H1 (cell line): ENCODE results near the gene KCNQ2.

Source experiments
- EZH2 ChIP-seq: fragments of 200-600 bp; sonication (generic); IDR thresholded peaks from 2 replicates; pipeline ENCODE4 v1.7.1; 2012; ENCODE audit warnings: low read depth, mild to moderate bottlenecking, moderate library complexity, low read length, inconsistent platforms; ENCODE audit not compliant: severe bottlenecking
- HDAC6 ChIP-seq: IDR thresholded peaks from one replicate; pipeline ENCODE4 v1.7.1; 2012; ENCODE audit warnings: low read depth, mild to moderate bottlenecking, inconsistent platforms, low read length, moderate library complexity
- POLR2AphosphoS5 ChIP-seq: IDR thresholded peaks from 2 replicates; pipeline ENCODE4 v1.6.1; 2011; ENCODE audit warnings: low read depth, low read length
- RAD21 ChIP-seq, 2 experiments: IDR thresholded peaks in 1 of 2; conservative IDR thresholded peaks in 1 of 2; 2 replicates each; pipeline ENCODE4 v1.6.1; 2011; ENCODE audit warnings: low read depth in 2 of 2, low read length in 2 of 2, improper control_type of control experiment in 1 of 2, inconsistent platforms in 1 of 2, mild to moderate bottlenecking in 1 of 2, moderate library complexity in 1 of 2
- RFX5 ChIP-seq: IDR thresholded peaks from 2 replicates; pipeline ENCODE4 v1.6.1; 2011; ENCODE audit warnings: low read depth, low read length, improper control_type of control experiment, borderline replicate concordance
- SIN3A ChIP-seq, 2 experiments: IDR thresholded peaks in 1 of 2; conservative IDR thresholded peaks in 1 of 2; 2 replicates each; pipeline ENCODE4 v1.6.1; 2011 to 2012; ENCODE audit warnings: low read length in 2 of 2, improper control_type of control experiment in 1 of 2, low read depth in 1 of 2, mild to moderate bottlenecking in 1 of 2
- SIRT6 ChIP-seq: IDR thresholded peaks from one replicate; pipeline ENCODE4 v1.7.1; 2012; ENCODE audit warnings: low read length, inconsistent platforms
- YY1 ChIP-seq: IDR thresholded peaks from 2 replicates; pipeline ENCODE4 v1.6.1; 2011; ENCODE audit warnings: low read depth, mild to moderate bottlenecking, low read length
- ZNF274 ChIP-seq: IDR thresholded peaks from 2 replicates; pipeline ENCODE4 v1.7.0; 2012; ENCODE audit warnings: low read length, borderline replicate concordance; ENCODE audit errors: extremely low read depth
- TF ChIP-seq, protein P1 (sequence below), 3 experiments: IDR thresholded peaks; 1 replicate in 2 of 3; 2 replicates in 1 of 3; pipeline versions ENCODE4 v1.5.1 to v1.6.1; 2011; ENCODE audit warnings: low read length in 3 of 3, mild to moderate bottlenecking in 3 of 3, inconsistent platforms in 2 of 3, low read depth in 1 of 3, moderate library complexity in 1 of 3; ENCODE audit not compliant: insufficient read depth in 1 of 3; ENCODE audit errors: control extremely low read depth in 1 of 3
- TF ChIP-seq, protein P2 (sequence below): IDR thresholded peaks from 2 replicates; pipeline ENCODE4 v1.6.1; 2012; ENCODE audit warnings: inconsistent platforms

DNA sequence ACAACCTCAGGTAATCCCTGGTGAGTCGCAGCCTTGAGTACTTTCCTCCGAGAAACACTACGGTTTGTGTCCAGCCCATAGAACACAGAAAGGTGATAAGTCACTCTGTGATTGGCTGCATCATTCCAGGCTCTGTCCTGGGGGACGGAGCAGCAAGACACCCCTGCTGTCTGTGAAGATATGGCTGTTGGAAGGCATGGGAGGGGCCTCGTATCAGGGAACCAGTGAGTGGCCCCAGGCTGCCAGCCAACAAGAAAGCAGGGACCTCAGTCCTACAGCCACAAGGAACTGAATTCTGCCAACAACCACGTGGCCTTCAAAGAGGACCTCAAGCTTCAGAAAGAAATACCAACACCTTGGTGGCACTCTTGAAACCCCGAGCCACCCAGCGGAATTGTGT is 32.8 kb upstream of the KCNQ2 start:
- TF ChIP-seq, protein P1, sequence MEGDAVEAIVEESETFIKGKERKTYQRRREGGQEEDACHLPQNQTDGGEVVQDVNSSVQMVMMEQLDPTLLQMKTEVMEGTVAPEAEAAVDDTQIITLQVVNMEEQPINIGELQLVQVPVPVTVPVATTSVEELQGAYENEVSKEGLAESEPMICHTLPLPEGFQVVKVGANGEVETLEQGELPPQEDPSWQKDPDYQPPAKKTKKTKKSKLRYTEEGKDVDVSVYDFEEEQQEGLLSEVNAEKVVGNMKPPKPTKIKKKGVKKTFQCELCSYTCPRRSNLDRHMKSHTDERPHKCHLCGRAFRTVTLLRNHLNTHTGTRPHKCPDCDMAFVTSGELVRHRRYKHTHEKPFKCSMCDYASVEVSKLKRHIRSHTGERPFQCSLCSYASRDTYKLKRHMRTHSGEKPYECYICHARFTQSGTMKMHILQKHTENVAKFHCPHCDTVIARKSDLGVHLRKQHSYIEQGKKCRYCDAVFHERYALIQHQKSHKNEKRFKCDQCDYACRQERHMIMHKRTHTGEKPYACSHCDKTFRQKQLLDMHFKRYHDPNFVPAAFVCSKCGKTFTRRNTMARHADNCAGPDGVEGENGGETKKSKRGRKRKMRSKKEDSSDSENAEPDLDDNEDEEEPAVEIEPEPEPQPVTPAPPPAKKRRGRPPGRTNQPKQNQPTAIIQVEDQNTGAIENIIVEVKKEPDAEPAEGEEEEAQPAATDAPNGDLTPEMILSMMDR (IDR thresholded peaks at IDR 0.05; ENCODE audit: control extremely low read depth in 1 of 3, insufficient read depth in 1 of 3, low read depth in 1 of 3, low read length in 3 of 3) = no peak
- TF ChIP-seq YY1 (no peak), ZNF274 (no peak), POLR2AphosphoS5 (no peak), SIRT6 (no peak), RAD21 (IDR thresholded peaks at IDR 0.05 in 1 of 2, conservative IDR thresholded peaks at IDR 0.05 in 1 of 2; ENCODE audit: low read depth in 2 of 2, low read length in 2 of 2) (no peak), SIN3A (conservative IDR thresholded peaks at IDR 0.05 in 1 of 2, IDR thresholded peaks at IDR 0.05 in 1 of 2; ENCODE audit: low read depth in 1 of 2, low read length in 2 of 2) (no peak), HDAC6 (no peak), RFX5 (no peak), EZH2 (no peak)
- TF ChIP-seq, protein P2, sequence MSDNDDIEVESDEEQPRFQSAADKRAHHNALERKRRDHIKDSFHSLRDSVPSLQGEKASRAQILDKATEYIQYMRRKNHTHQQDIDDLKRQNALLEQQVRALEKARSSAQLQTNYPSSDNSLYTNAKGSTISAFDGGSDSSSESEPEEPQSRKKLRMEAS = no peak
